Coronary artery (tissue), 2 donors: Measurements from ENCODE around the gene ACOT7.

Experiments
- DNase-seq: peaks from one replicate; pipeline ENCODE4 v3.0.0-alpha.2; 2017; ENCODE audit warnings: low spot score
- H3K27ac ChIP-seq, 2 donors: fragments of 200-600 bp; sonication (generic); one replicate each; pipeline ENCODE4 v1.5.1; 2016 to 2019
- H3K4me3 ChIP-seq: fragments of 200-600 bp; sonication (generic); 2 replicates; pipeline ENCODE4 v1.5.1; 2016; ENCODE audit warnings: mild to moderate bottlenecking, moderate library complexity
- CTCF ChIP-seq: fragments of 200-600 bp; sonication (generic); IDR thresholded peaks from one replicate; pipeline ENCODE4 v1.5.1; 2019; ENCODE audit warnings: antibody characterized with exemption

The ACOT7 gene

GRCh38 chr1:6218375-6219164 lies 175.0 kb downstream of the ACOT7 start:
- Histone ChIP-seq H3K4me3 (no peak overlapping the region), H3K27ac (no peak overlapping the region)
- TF ChIP-seq CTCF = no peak
- DNase-seq = no peak
